K562 (cell line): Measurements from ENCODE around the gene CD68. TPM values are rescaled to one million over a fixed set of nuclear protein-coding genes. Genes with fewer than 3 reads are reported as not detected.

Experiments
- ARID1B ChIP-seq: fragments of 450-650 bp; IDR thresholded peaks from 2 replicates; pipeline ENCODE4 v1.6.1; 2016; ENCODE audit warnings: antibody characterized with exemption, mild to moderate bottlenecking, inconsistent platforms
- BRD9 ChIP-seq: fragments of 450-650 bp; IDR thresholded peaks from 2 replicates; pipeline ENCODE4 v1.6.1; 2018; ENCODE audit warnings: low read depth; ENCODE audit not compliant: partially characterized antibody
- L3MBTL2 ChIP-seq: fragments of 450-650 bp; IDR thresholded peaks from 2 replicates; pipeline ENCODE4 v1.6.1; 2016; ENCODE audit warnings: mild to moderate bottlenecking, moderate library complexity
- MIER1 ChIP-seq: fragments of 450-650 bp; IDR thresholded peaks from 2 replicates; pipeline ENCODE4 v1.6.1; 2016; ENCODE audit warnings: antibody characterized with exemption, mild to moderate bottlenecking, low read depth
- RB1 ChIP-seq: fragments of 450-650 bp; IDR thresholded peaks from 2 replicates; pipeline ENCODE4 v1.6.1; 2017; ENCODE audit warnings: low read depth, mild to moderate bottlenecking
- RBM15 ChIP-seq: fragments of 200-400 bp; formaldehyde crosslinking; IDR thresholded peaks from 2 replicates; pipeline ENCODE4 v1.6.1; 2018; ENCODE audit warnings: mild to moderate bottlenecking, low read length, moderate library complexity; ENCODE audit not compliant: insufficient read depth
- SIN3A ChIP-seq, 2 experiments: fragments of 150-350 bp in 1 of 2; IDR thresholded peaks; 2 replicates each; pipeline ENCODE4 v1.6.1; 2011 to 2016; ENCODE audit warnings: borderline replicate concordance in 2 of 2, low read depth in 2 of 2, low read length in 2 of 2, mild to moderate bottlenecking in 2 of 2, moderate library complexity in 2 of 2; ENCODE audit not compliant: control insufficient read depth in 1 of 2
- SMC3 ChIP-seq: conservative IDR thresholded peaks from 2 replicates; pipeline ENCODE4 v1.6.1; 2011; ENCODE audit warnings: low read depth, low read length, improper control_type of control experiment; ENCODE audit not compliant: insufficient read depth
- ZC3H11A ChIP-seq: IDR thresholded peaks from 2 replicates; pipeline ENCODE4 v1.6.1; 2012; ENCODE audit warnings: low read depth, low read length, improper control_type of control experiment
- ZSCAN29 ChIP-seq: fragments of 450-650 bp; IDR thresholded peaks from 2 replicates; pipeline ENCODE4 v1.6.1; 2017
- polyA plus RNA-seq, 8 experiments: library from polyadenylated mRNA; depleted of rRNA in 4 of 8; stranded (reverse) in 5 of 8; unstranded in 3 of 8; fragments of >200 nt; fragmentation: Nextera tagmentation in 2 of 8; fragmentation: Illumina TruSeq in 1 of 8; extraction: Ambion mirVana in 2 of 8; extraction: Trizol in 1 of 8; gene quantifications; 2 replicates each; pipeline versions ENCODE4 v1.2.1 to v1.2.3, GENCODE V29; 2011 to 2014; ENCODE audit warnings: inconsistent platforms in 1 of 8, missing spikeins in 1 of 8
- total RNA-seq, 7 experiments: library from RNA; depleted of rRNA in 6 of 7; stranded (reverse); fragments of >200 nt in 6 of 7; fragmentation: Illumina TruSeq in 2 of 7; extraction: Trizol in 2 of 7; gene quantifications; 2 replicates each; pipeline versions ENCODE4 v1.2.1 to v1.2.3, GENCODE V29; 2011 to 2021; ENCODE audit warnings: low replicate concordance in 1 of 7
- TF ChIP-seq, protein P1 (sequence below), 2 experiments: IDR thresholded peaks; 2 replicates each; pipeline ENCODE4 v1.6.1; 2012; ENCODE audit warnings: improper control_type of control experiment in 2 of 2, low read depth in 2 of 2, low read length in 2 of 2, borderline replicate concordance in 1 of 2

Gene CD68
- total and polyA plus RNA-seq, 9 of the 15 experiments (the other 6 are each of a cell fraction or from before 2014, with no cell fraction given), result 28.2 to 89.8 (median 37.7) TPM

DNA sequence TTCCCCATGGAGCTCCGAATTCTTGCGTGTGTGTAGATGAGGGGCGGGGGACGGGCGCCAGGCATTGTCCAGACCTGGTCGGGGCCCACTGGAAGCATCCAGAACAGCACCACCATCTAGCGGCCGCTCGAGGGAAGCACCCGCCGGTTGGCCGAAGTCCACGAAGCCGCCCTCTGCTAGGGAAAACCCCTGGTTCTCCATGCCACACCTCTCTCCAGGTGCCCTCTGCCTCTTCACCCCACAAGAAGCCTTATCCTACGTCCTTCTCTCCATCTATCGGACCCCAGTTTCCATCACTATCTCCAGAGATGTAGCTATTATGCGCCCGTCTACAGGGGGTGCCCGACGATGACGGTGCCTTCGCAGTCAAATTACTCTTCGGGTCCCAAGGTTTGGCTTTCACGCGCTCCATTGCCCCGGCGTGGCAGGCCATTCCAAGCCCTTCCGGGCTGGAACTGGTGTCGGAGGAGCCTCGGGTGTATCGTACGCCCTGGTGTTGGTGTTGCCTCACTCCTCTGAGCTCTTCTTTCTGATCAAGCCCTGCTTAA lies 18.3 kb upstream of the CD68 start (continued):
- TF ChIP-seq ARID1B (peak; percentile 15; the same call in 1 of the 2 replicates), RBM15 (no peak), ZC3H11A (no peak), BRD9 (peak; percentile 56), ZSCAN29 (0 out of 2 replicates have a peak, but pooled peaks have one; percentile 19), MIER1 (0 out of 2 replicates have a peak, but pooled peaks have one; percentile 23), L3MBTL2 (peak; percentile 63), SIN3A (IDR thresholded peaks at IDR 0.05; ENCODE audit: borderline replicate concordance in 2 of 2, control insufficient read depth in 1 of 2, low read depth in 2 of 2, low read length in 2 of 2) (peak in 1 of 2 experiments; percentile 46; a peak in 1 of 4 replicates), SMC3 (peak; percentile 63; the same call in 1 of the 2 replicates), RB1 (peak; percentile 61; the same call in 1 of the 2 replicates)
- TF ChIP-seq, protein P1, sequence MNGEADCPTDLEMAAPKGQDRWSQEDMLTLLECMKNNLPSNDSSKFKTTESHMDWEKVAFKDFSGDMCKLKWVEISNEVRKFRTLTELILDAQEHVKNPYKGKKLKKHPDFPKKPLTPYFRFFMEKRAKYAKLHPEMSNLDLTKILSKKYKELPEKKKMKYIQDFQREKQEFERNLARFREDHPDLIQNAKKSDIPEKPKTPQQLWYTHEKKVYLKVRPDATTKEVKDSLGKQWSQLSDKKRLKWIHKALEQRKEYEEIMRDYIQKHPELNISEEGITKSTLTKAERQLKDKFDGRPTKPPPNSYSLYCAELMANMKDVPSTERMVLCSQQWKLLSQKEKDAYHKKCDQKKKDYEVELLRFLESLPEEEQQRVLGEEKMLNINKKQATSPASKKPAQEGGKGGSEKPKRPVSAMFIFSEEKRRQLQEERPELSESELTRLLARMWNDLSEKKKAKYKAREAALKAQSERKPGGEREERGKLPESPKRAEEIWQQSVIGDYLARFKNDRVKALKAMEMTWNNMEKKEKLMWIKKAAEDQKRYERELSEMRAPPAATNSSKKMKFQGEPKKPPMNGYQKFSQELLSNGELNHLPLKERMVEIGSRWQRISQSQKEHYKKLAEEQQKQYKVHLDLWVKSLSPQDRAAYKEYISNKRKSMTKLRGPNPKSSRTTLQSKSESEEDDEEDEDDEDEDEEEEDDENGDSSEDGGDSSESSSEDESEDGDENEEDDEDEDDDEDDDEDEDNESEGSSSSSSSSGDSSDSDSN (IDR thresholded peaks at IDR 0.05; ENCODE audit: borderline replicate concordance in 1 of 2, low read depth in 2 of 2, low read length in 2 of 2), result no peak
